Spleen (tissue), 11 donors: ENCODE results near the gene FRMD4B. TPM values are rescaled to one million over a fixed set of nuclear protein-coding genes. Genes with fewer than 3 reads are reported as not detected.
A peak's percentile ranks its signal among the peaks of the same experiment; 100 is the strongest.

Source experiments
- DNase-seq: peaks from one replicate; pipeline ENCODE4 v3.0.0-alpha.2; 2020
- H3K27ac ChIP-seq, 8 donors: fragments of 200-600 bp; sonication (generic) in 7 of 8; 1 replicate in 4 of 8; 2 replicates in 4 of 8; pipeline versions ENCODE4 v1.5.0 to v1.8.0; 2016 to 2021; ENCODE audit warnings: inconsistent platforms in 4 of 8, mild to moderate bottlenecking in 4 of 8, moderate library complexity in 1 of 8
- H3K27me3 ChIP-seq, 7 donors: fragments of 200-600 bp; sonication (generic) in 6 of 7; replicated peaks in 1 of 7; 1 replicate in 4 of 7; 2 replicates in 3 of 7; pipeline versions ENCODE4 v1.5.0 to v1.8.0; 2016 to 2021; ENCODE audit warnings: inconsistent platforms in 3 of 7, mild to moderate bottlenecking in 1 of 7
- H3K36me3 ChIP-seq, 6 donors: fragments of 200-600 bp; sonication (generic) in 5 of 6; 1 replicate in 4 of 6; 2 replicates in 2 of 6; pipeline versions ENCODE4 v1.5.0 to v1.8.0; 2016 to 2021; ENCODE audit warnings: inconsistent platforms in 2 of 6
- H3K4me1 ChIP-seq, 6 donors: fragments of 200-600 bp; sonication (generic) in 5 of 6; 1 replicate in 3 of 6; 2 replicates in 3 of 6; pipeline versions ENCODE4 v1.5.0 to v1.8.0; 2016 to 2021; ENCODE audit warnings: inconsistent platforms in 3 of 6
- H3K4me3 ChIP-seq, 8 donors: fragments of 200-600 bp; sonication (generic) in 7 of 8; 1 replicate in 4 of 8; 2 replicates in 4 of 8; pipeline versions ENCODE4 v1.5.0 to v1.8.0; 2016 to 2021; ENCODE audit warnings: inconsistent platforms in 4 of 8, mild to moderate bottlenecking in 4 of 8, moderate library complexity in 2 of 8
- H3K9me3 ChIP-seq, 8 donors: fragments of 200-600 bp; sonication (generic) in 7 of 8; 1 replicate in 4 of 8; 2 replicates in 4 of 8; pipeline versions ENCODE4 v1.5.0 to v1.8.0; 2016 to 2021; ENCODE audit warnings: inconsistent platforms in 4 of 8
- CTCF ChIP-seq, 11 experiments: fragments of 200-600 bp in 7 of 11; fragments of 450-650 bp in 4 of 11; sonication (generic) in 4 of 11; IDR thresholded peaks in 8 of 11; conservative IDR thresholded peaks in 3 of 11; 1 replicate in 7 of 11; 2 replicates in 4 of 11; pipeline versions ENCODE4 v1.4.0 to v1.8.0; 2016 to 2021; ENCODE audit warnings: antibody characterized with exemption in 11 of 11, inconsistent platforms in 4 of 11, mild to moderate bottlenecking in 1 of 11
- POLR2A ChIP-seq, 3 donors: fragments of 450-650 bp; IDR thresholded peaks; one replicate each; pipeline ENCODE4 v1.5.1; 2017; ENCODE audit warnings: antibody characterized with exemption in 3 of 3, mild to moderate bottlenecking in 1 of 3
- POLR2AphosphoS5 ChIP-seq, 3 donors: sonication (generic); formaldehyde crosslinking; IDR thresholded peaks; one replicate each; pipeline ENCODE4 v1.5.1; 2017; ENCODE audit warnings: antibody characterized with exemption in 3 of 3
- WGBS, 5 donors: extraction: QIAGEN DNeasy Blood & Tissue Kit in 3 of 5; methylation state at CpG; one replicate each; pipeline versions ENCODE4 v1.1.5 to v1.1.7; 2013 to 2018; 5-methylcytosine and 5-hydroxymethylcytosine counted together
- intact Hi-C: fragments of 100-400 bp; cut with DNase I; formaldehyde crosslinking; loops from one replicate; pipeline ENCODE4 v1.15.0; 2023; ENCODE audit warnings: low total_unique reads
- polyA plus RNA-seq, 3 donors: library from polyadenylated mRNA; stranded (reverse); fragments of 200-250 nt; gene quantifications; one replicate each; pipeline ENCODE4 v1.2.1, GENCODE V29; 2013
- total RNA-seq, 7 donors: library from RNA; depleted of rRNA in 3 of 7; stranded (reverse); fragments of >200 nt in 3 of 7; fragmentation: NEBNext Ultra II Directional in 4 of 7; extraction: Animal tissue kit (Norgen Biotek cat#: 25700) in 4 of 7; gene quantifications; one replicate each; pipeline versions ENCODE4 v1.1.0 to v1.2.1, GENCODE V29; 2016 to 2021
- donor health status: healthy with polysubstance abuse.
- donor health status: DM: no; HTN: no; CAD: no; lungs with moderate emphysema.
- donor health status: DM: no; HTN: no; CAD: no.
- donor health status: Bipolar disorder and iron deficiency.
- donor health status: healthy.
- donor health status: DM: no; HTN: no; CAD: no.
- donor health status: DM: yes; HTN: yes; CAD: no.

Gene FRMD4B
- total and polyA plus RNA-seq, 10 donors, result 8.1 to 143 (median 112) TPM

- Histone ChIP-seq H3K27me3 (no peaks in the 10 kb centered on the region), H3K36me3 (peaks cover 0 to 27% (median 0%) of the 10 kb centered on the region in 6 donors), H3K4me3 (no peak overlapping the region), H3K27ac (peak overlapping the region in 1 of 8 donors; percentile 12), H3K4me1 (peaks cover 0 to 32% (median 19%) of the 10 kb centered on the region in 6 donors), H3K9me3 (no peaks in the 10 kb centered on the region)
- WGBS, 5 donors, result 76 to 89% (median 80%) methylated on average over 8 of the region's 8 CpGs
- intact Hi-C loops, result no loop called here
- no peak for DNase-seq
- TF ChIP-seq CTCF (IDR thresholded peaks at IDR 0.05 in 8 of 11, conservative IDR thresholded peaks at IDR 0.05 in 3 of 11), result no peak
- TF ChIP-seq POLR2A (IDR thresholded peaks at IDR 0.05), result no peak
- no peak for TF ChIP-seq POLR2AphosphoS5 (IDR thresholded peaks at IDR 0.05)
Observed at GRCh38 chr3:69204315-69204957, 181.5 kb downstream of the FRMD4B start.

- Histone ChIP-seq H3K4me1 (peaks cover 0 to 38% (median 25%) of the 10 kb centered on the region in 6 donors), H3K27ac (no peak overlapping the region), H3K4me3 (no peak overlapping the region), H3K9me3 (no peaks in the 10 kb centered on the region), H3K36me3 (peaks cover 0 to 20% (median 0%) of the 10 kb centered on the region in 6 donors), H3K27me3 (no peaks in the 10 kb centered on the region)
- DNase-seq, result no peak
- intact Hi-C loops, result no loop called here
- no peak for TF ChIP-seq CTCF (IDR thresholded peaks at IDR 0.05 in 8 of 11, conservative IDR thresholded peaks at IDR 0.05 in 3 of 11)
- no peak for TF ChIP-seq POLR2A (IDR thresholded peaks at IDR 0.05)
- TF ChIP-seq POLR2AphosphoS5 (IDR thresholded peaks at IDR 0.05), result no peak
- WGBS, 5 donors, result 72 to 93% (median 84%) methylated on average over 5 of the region's 5 CpGs
Observed at GRCh38 chr3:69203631-69204314, 182.1 kb downstream of the FRMD4B start.

GRCh38 chr3:69201658-69202057 is 184.2 kb downstream of the FRMD4B start:
- 91 to 94% (median 94%) methylated on average over 10 of the region's 10 CpGs for WGBS, 5 donors

GRCh38 chr3:69200384-69201068 is 185.4 kb downstream of the FRMD4B start:
- Histone ChIP-seq H3K4me3 (peak overlapping the region; percentile 14 to 66 (median 28)), H3K9me3 (no peaks in the 10 kb centered on the region), H3K27me3 (no peaks in the 10 kb centered on the region), H3K4me1 (peaks cover 0 to 48% (median 28%) of the 10 kb centered on the region in 6 donors), H3K27ac (peak overlapping the region; percentile 51 to 84 (median 72)), H3K36me3 (peaks cover 0 to 38% (median 13%) of the 10 kb centered on the region in 6 donors)
- intact Hi-C loops, result no loop called here
- DNase-seq, result no peak
- TF ChIP-seq CTCF (IDR thresholded peaks at IDR 0.05 in 8 of 11, conservative IDR thresholded peaks at IDR 0.05 in 3 of 11) (no peak), POLR2AphosphoS5 (IDR thresholded peaks at IDR 0.05) (peak in 1 of 3 donors; percentile 34)
- 52 to 66% (median 58%) methylated on average over 10 of the region's 10 CpGs for WGBS, 5 donors

More at GRCh38 chr3:69201658-69202057, 184.2 kb downstream of the FRMD4B start:
- peaks cover 0 to 57% (median 31%) of the 10 kb centered on the region in 6 donors for H3K4me1 ChIP-seq
- no peaks in the 10 kb centered on the region for H3K27me3 ChIP-seq
- H3K9me3 ChIP-seq, result no peaks in the 10 kb centered on the region
- DNase-seq, result no peak
- peaks cover 0 to 26% (median 4%) of the 10 kb centered on the region in 6 donors for H3K36me3 ChIP-seq
- peak in 1 of 3 donors; percentile 33 for TF ChIP-seq POLR2AphosphoS5 (IDR thresholded peaks at IDR 0.05)
- TF ChIP-seq POLR2A (IDR thresholded peaks at IDR 0.05), result no peak
- intact Hi-C loops, result no loop called here
- peak overlapping the region in 1 of 8 donors; percentile 73 for H3K27ac ChIP-seq
- H3K4me3 ChIP-seq, result no peak overlapping the region
